GM21529 (cell line): ENCODE measurements around the gene TPRG1.

Experiments
- ATAC-seq: cut with Tn5 transposase; IDR thresholded peaks from one replicate; pipeline ENCODE4 v1.9.1; 2021; ENCODE audit not compliant: unreplicated experiment

Gene TPRG1, protein sequence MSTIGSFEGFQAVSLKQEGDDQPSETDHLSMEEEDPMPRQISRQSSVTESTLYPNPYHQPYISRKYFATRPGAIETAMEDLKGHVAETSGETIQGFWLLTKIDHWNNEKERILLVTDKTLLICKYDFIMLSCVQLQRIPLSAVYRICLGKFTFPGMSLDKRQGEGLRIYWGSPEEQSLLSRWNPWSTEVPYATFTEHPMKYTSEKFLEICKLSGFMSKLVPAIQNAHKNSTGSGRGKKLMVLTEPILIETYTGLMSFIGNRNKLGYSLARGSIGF

DNA sequence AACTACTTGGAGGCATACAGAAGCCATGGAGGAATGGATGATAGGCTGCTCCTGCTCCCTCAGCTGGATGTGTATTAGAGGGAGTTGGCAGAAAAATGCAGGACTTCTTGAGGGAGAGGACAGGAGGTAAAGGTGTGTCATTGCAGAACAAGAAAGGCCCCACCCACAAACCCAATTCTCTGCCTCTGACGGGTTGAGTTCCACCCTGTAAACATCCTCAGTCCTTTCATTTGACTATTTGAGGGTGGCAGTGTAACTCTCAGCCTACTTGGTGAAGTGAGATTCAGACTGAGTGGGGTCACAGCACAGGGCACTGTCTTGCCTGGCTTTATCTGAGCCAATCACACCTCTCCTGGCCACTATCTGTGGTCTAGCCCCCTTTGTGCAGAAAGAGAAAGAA lies at the start of gene TPRG1:
TPRG1 (plus strand) TSS at position 265 of the 400 bp plus-strand sequence. CDS start 35,414 bp downstream, outside the sequence.
- no peak for ATAC-seq

DNA sequence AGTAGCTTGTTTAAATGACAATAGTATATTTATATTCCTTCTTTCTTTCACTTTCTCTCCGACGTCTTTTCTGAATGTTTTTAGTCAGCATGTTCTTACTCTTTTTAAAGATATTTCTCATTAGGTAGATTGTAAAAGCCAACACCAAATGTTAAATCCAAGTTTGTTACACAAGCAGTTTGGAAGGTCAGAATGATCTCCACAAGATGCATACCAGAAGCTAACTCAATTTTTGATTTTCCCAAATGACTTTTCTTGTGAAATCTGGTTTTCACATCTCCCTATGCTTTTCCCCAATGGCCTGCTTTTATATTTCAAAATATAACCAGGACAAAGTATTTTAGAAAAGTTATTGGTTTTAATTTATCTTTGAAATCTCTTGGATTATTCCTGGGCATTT lies 49.7 kb upstream of the TPRG1 start:
- ATAC-seq, result no peak

DNA sequence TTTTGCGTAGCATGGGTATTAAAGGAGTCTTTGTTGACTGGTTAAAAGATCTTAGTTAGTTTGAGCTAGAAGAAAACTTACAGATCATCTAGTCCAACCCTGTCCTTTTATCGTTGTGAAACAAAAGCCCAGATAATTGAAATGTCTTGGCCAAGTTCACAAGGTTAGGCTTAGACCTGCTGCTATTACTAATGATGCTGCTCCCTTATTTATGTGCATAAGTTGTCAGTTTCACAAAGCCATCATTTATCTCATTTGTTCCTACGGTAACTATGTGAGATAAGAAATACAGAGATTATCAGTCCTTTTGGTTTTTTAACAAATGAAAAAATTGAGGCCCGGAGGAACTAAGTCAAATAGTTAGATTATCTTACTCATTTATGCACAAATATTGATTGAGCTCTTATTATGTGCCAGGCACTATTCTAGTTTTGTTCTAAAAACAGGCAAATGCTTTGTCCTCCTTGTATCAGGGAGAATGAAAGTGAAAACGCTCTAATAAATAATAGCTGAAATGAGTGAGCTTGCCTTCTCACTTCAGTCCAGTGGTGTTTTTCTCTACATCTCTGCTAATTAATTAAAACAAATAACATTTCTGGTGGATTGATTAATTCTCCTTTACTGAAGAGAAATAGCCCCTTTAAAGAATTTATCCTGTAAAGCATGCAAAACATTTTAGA lies 49.1 kb upstream of the TPRG1 start:
- no peak for ATAC-seq

DNA sequence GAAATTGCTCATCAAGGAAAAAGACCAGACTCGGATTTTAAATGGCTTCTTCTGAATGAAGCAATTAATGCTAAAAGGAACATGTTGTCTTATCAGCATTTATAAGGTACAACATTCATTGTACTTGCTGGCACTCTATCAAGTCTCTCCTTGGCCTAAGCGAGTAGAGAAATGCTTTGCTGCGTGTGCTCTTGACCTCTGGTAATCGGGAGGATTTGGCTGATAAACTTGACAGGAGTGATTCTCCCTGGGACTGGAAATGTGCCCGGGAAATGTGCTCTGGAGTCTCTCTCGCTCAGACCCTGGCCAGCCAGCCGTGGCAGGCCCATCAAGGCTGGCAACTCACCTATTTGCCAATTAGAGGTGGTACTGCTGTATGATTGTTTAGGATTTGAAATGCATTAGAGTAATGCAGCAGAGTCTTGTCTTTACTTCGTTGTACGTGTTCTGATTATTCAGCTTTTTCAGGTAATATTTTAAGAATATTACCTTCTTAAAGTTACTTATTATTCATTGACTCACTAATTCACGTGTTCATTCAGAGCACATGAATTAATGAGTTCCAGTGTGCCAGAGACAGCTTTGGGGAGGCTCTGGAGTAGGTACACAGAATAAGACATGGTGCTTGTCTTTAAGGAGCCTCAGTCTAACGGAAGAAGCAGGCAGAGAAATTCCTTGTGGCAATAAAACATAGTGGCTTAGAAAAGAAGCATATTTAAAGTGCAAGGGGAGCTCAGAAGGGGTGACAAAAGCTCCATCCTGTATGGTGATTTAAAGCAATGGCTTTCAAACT lies 48.0 kb upstream of the TPRG1 start:
- no peak for ATAC-seq

DNA sequence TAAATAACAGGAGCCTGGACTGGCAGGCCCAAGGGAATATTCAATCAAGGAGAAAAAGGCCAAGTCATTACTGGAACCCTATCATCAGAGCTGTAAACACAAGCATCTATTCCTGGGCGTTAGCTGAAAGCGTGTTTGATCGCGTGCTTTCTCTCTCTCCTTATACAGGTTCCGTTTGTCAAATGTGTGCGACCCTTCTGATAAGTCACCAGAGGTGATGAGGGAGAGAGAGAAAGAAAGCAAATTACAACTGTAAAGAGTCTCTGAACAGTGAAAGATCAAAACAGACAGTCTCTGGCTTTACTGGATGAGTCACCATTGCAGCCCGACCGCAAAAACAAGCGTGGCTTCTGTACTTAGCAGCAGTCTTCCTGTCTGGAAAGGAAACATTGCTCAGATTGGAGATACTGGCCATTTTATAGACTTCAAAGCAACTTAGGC lies 39.5 kb upstream of the TPRG1 start:
- peak; percentile 97 for ATAC-seq

DNA sequence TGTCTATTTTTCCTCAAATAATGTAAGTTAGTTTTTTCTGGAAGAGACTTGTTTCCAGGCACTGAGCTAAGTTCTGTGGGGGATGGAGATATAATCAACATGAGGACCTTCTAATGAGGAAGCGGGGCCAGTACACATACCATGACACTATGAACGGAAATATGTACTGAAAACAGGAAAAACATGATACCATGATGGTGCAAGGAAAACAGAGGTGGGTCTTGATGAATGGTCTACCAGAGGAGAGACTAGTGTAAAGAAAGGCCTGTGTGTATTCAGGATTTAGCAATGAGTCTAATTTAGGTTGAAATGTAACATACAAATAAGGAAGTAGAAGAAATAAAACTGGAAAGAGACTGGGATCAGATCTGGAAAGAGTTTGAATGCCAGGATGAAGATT lies 38.9 kb upstream of the TPRG1 start:
- ATAC-seq, result no peak

DNA sequence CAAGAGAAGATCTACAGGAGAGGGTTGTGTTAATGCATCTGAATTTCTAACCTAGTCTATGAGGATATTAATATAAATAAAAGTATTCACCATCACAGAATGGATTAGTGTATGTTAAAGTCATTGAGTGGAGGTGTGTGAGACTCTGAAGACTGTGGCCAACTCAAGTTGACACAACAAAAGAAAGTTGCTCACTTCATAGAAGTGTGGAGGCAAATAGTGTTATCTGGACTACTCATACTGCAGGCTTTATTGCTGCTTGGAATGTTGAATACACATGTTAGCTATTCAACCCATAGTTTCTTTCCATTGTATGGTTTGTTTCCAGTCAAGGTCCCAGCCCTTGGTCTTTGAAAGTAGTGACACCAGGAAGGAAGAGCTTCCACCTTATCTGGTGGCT lies 38.0 kb upstream of the TPRG1 start:
- no peak for ATAC-seq

DNA sequence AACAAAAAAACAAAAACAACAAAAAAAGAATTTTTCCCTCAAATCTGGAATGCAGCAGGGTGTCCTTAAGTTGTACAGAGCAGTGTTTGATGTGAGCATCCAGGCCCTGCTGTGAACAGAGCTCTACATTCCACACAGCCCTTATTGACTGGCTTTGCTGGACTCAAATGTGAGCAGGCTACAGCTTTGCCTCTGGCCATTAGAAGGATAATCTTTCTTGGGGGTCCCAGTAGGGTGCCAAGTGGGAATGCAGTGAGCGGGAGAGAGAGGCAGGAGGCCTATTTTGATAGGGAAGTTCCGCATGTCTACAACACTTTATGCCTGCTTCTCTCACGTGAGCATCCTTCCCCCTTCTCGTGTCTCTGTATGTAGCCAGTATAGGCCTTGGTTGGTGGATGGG lies 34.4 kb upstream of the TPRG1 start:
- ATAC-seq, result no peak

DNA sequence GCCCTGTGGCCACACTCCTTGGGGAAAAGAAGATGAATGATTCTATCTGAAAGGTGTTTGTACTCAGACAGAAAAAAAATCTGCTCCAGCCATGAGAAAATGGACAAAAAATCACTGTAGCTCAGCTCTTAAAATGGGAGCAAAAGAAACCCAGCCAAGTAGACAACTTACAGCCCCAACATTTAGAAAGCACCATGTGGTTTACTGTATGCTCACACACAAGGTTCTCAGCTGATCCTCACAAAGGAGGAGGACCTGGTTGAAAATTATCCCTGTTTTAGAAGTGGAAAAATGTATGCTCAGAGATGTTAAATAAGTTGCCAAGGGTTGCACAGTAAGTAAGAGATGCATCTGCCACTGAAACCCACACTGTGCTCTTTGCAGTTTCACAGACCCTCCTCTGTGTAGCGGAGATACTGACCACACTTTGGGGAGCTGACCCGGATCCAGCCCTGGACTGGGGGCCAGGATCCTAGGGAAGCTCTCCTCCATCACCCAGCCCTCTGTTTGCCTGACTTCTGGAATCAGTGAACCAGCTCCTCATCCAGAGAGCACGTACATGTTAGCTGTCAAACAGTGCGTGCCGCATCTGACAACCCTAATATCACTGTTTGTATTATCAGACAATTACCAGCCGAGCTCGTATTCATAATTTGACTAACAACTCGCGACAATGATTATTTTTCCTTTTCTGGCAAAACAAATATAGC lies 32.7 kb upstream of the TPRG1 start:
- ATAC-seq, result no peak

DNA sequence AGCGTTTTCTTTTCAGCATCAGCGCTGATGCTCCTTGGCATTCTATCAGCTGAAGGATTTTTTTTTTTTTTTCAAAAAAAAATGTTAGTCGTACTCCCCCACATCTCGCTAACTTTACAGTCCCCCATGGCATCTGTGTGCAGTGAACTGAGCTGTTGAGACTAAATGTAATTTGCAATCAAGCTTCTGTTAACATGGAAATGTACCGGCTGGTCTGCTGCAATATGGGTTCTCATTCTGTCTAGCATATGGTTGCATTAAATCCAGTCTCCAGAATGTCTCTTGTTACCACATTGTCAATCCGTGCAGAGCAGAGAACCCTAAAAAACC lies 32.2 kb upstream of the TPRG1 start:
- ATAC-seq, result no peak

DNA sequence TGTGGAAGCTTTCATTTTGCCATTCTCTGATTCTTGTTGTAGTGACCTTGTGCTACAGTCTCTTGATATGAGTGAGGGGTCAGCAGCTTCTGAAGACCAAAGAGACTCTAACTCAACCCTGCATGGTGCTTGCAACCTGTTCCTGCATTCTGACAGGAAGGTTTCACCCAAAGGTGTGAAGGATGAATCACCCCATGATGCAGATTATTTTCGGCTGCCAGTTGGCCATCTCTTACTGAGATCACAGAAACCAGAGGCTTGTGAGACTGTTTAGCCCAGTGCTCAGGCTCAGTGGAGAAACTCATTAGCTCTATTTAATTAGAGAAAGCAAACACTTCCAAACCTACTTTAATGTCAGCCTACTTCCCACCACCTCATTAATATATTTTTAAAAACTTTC lies 29.2 kb upstream of the TPRG1 start:
- ATAC-seq, result no peak

DNA sequence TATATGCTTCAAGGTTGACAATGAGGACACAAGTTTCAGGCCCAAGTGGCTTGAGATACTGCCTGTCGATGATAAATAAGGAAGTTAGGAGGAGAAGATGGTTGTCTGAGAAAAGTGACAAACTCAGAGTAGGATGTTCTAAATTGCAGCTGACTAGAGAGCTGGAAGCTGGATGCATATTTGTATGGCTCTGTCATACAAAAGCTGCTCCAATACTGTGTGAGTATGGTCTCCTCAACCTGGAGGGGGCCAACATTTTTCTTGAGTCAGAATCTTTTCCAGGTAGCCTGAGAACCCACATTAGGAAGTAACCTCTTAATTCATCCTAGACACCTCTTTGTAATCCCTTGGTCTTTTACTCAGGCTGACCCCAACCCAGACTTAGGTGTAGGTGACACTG lies 28.4 kb upstream of the TPRG1 start:
- ATAC-seq, result no peak

DNA sequence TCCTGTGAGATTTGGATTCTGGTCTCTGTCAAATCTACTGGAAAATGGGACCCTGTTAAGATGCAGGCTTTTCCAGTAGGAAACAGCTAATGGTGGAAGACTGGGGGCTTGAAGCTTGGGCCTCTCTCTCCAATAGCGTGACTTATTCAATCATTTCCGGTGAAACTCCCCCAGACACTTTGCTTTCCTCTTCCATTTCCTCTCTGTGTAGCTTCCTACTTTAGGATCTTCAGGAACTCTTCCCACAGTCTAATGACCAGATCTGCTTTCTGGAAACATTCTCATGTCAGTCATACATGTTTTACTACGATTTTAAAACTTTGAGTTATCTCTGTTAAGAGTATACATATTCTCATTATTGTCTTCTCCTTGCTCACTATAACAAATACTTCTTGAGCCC lies 28.0 kb upstream of the TPRG1 start:
- no peak for ATAC-seq

DNA sequence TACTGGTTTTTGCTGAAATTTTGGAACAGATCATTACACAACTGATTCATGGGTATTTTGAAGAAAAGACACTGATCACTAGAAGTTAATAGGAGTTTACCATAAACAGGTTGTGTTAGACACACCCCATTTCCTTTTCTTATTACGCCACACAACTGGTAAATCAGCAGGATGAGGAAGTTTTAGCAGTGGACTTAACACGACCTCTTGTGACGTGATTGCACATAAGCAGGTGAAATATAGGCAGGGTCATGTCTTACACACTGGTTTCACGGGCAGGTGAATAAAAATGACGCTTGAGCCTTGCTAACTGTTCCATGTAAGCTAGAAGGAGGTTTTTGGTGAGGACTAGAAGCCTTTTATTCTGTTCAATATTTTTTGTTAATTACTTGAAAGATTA lies 27.1 kb upstream of the TPRG1 start:
- ATAC-seq, result no peak

DNA sequence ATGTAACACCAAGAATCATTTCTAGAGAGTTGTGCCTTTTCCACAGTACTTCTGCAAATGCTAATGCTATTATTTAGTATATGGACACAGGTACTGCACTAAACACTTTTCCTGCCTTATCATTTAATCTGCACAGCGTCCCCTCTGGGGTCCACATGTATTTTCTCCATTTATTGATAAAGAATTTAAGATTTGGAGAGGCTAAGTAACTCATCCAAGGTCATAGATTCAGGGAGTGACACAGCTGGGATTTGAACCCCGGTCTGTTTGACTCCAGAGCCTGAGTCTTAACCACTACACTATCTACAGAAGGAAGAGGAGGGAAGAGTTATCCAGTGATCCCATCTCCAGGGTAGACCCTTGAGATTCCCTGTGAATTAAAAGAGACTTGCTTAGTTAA lies 24.9 kb upstream of the TPRG1 start:
- ATAC-seq, result no peak

DNA sequence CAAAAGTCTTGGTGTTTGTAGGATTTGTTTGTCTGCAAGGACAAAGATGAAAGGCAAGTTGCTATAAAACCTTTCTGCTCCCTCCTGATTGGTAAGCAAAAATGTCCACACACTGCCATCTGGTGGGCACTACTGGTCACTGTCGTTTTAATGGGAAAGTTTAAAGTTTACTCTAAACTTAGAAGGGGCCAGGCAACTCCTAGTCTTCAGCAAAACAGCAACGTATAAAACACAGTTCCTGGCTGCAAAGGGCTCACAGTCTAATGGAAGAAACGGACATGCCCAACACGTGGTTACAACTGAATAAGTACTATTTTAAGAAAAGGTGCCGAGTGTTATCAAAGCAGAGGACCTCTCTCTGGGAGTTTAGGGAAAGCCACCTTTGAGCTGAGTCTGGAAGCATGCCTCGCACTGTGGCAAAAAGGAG lies 23.7 kb upstream of the TPRG1 start:
- ATAC-seq, result peak; percentile 92

DNA sequence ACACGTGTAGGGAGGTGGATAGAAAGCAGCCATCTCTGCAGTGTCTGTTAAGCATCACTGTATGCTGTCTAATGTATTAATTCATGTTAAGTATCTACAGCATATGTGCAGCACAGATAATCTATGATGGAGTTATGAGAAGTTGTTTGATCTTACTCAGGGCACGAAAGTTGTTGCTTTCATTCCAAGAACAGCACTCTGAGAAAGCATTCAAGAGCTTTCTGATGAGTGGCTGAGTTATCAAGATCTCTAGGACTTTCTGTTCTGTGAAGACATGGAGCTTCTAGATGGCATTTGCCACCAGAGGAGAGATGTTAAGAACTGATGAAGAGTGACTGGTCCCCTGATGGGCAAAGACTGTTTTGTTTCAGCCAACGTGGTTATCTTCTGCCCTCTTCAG lies 22.6 kb upstream of the TPRG1 start:
- no peak for ATAC-seq

DNA sequence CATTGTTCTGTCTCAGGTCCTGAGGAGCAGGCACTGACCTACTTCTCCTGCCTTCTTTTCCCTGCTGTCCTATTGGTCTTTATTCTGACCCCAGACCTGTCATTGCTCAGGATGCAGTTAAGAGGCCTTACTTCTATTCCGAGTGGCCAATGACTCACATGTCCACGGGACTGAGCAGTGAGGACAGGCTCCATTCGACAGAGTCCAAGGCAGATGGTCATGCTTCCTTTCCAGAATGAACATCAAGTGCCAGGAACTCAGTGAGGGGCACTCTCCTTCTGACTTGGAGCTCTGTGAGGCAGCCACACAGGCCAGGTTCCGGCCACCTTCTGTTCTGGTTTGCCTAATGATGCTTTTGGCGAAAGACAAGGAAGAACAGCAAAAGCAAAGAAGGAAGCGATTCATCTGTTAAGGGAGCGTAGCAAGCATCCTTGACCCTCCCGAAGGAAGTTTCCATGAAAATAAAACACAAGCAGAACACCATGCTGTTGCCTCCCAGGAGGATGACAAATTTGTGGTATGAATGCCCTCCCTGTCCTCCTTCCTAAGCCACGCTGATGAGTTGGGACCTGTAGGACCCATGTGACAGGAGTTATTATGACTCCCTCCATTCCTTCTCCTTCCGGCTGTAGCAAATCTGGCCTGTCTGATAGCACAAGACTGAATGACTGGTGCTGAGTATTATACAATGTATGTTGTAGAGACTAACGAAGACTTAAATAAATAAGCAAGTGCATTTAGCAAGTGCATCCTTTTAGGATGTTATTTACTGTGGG lies 14.4 kb upstream of the TPRG1 start:
- no peak for ATAC-seq

DNA sequence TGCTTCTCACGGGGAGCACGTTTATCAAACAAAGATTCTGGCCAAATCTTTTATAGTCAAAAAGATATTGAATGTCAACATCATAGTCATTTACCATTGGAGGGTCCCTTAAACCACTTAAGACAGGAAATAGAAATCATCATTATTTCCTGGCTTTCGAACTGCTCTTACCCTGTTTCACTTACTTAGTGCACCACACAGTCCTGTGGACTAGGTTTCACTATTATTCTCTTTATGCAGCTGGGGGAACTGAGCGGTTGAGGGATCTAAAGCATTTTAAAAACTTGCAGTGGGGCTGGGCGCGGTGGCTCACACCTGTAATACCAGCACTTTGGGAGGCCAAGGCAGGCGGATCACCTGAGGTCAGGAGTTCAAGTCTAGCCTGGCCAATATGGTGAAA lies 13.7 kb upstream of the TPRG1 start:
- no peak for ATAC-seq

DNA sequence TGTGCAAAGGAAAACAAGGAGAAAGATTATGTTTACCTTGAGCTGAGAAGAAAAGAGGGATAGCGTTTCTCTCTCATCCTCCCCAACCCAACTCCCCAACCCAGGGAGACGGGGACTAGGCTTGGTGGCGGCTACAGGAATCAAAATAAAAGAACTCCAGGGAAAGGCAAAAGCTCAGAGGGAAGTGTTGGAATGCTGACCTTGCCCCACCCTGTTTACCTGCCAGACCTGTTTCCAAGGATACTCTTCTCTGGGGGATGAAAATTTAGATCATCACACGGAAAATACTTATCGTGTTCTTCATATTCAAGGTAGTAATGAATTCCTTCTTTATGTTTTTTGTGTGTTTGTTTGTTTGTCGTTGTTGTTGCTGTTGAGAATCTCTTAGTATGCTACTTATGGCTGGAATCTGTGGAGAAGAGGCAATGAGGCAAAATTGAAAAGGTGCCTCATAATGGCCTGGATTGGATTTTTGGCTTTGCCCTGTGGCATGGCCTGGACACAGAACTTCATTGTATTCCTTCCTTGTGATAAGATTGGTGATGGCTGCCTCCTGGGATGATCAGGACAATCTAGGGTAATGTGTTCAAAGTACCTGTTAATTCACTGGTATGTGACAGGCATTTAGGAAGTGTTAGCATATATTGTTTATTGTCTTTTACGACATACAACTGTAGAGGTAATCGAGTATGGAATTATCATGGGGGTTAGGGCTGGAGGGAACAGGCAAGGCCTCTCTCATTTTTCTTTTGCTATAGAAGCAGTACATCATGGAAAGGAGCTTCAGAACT lies 11.1 kb upstream of the TPRG1 start:
- no peak for ATAC-seq
